Stomach smooth muscle (tissue), 2 donors: ENCODE measurements around the gene OTOG.

Experiments used
- H3K27ac ChIP-seq: one replicate; pipeline ENCODE4 v1.7.0; 2013; ENCODE audit warnings: mild to moderate bottlenecking, low read length, inconsistent platforms
- H3K27me3 ChIP-seq, 2 donors: one replicate each; pipeline ENCODE4 v1.7.0; 2013; ENCODE audit warnings: low read length in 2 of 2; ENCODE audit not compliant: insufficient read depth in 2 of 2, control insufficient read depth in 1 of 2
- H3K36me3 ChIP-seq, 2 donors: one replicate each; pipeline ENCODE4 v1.7.0; 2013; ENCODE audit warnings: low read length in 2 of 2; ENCODE audit not compliant: control insufficient read depth in 2 of 2, insufficient read depth in 2 of 2
- H3K4me1 ChIP-seq: one replicate; pipeline ENCODE4 v1.7.0; 2013; ENCODE audit warnings: low read length; ENCODE audit not compliant: control insufficient read depth, insufficient read depth
- H3K4me3 ChIP-seq, 2 donors: one replicate each; pipeline ENCODE4 v1.7.0; 2013; ENCODE audit warnings: low read length in 2 of 2
- H3K9ac ChIP-seq, 2 donors: one replicate each; pipeline ENCODE4 v1.7.0; 2013; ENCODE audit warnings: low read length in 2 of 2, mild to moderate bottlenecking in 1 of 2
- H3K9me3 ChIP-seq, 2 donors: one replicate each; pipeline ENCODE4 v1.7.0; 2013; ENCODE audit warnings: low read length in 2 of 2; ENCODE audit not compliant: control insufficient read depth in 2 of 2
- donor health status: healthy.
- donor health status: Pancreatic carcinoma.

The OTOG gene

DNA sequence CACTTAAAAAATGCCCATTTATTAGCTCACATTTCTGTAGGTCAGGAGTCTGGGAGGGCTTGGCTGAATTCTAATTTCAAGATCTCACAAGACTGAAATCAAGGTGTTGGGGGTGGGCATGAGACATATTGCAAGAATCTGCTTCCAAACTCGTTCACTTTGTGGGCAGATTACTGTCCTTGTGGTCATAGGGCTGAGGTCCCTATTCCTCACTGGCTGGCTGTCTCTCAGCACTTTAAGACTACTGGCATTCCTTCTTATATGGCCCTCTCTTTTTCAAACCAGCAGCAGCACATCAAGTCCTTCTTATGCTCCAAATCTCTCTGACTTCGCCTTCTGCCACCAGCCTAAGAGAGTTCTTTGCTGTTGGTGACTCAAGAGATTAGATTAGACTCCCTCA is 144.5 kb downstream of the OTOG start:
- Histone ChIP-seq H3K36me3 (no peaks in the 10 kb centered on the region), H3K4me3 (no peak overlapping the region), H3K9me3 (no peaks in the 10 kb centered on the region), H3K27ac (no peak overlapping the region), H3K27me3 (peaks cover 22 to 23% of the 10 kb centered on the region in 2 donors), H3K9ac (no peak overlapping the region), H3K4me1 (no peaks in the 10 kb centered on the region)

GRCh38 chr11:17691976-17692375 is 144.9 kb downstream of the OTOG start:
- Histone ChIP-seq H3K4me3 (no peak overlapping the region), H3K4me1 (no peaks in the 10 kb centered on the region), H3K27me3 (peaks cover 26% of the 10 kb centered on the region in 2 donors)

DNA sequence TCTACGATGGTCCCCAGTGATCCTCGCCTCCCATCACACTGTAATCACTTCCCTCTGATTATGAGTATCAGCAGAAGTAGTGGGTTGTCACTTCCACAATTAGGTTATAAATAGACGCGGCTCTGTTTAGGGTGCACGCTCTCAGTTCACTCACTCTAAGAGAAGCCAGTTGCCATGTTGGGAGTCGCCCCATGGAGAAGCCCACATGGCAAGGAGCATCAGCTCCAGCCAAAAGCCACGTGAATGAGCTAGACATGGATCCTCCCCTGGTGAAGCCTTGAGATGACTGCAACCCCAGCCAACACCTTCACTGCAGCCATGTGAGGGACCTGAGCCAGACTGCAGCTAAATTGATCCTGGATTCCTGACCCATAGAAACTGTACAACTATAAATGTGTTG is 145.9 kb downstream of the OTOG start:
- peaks cover 24 to 27% of the 10 kb centered on the region in 2 donors for H3K27me3 ChIP-seq

More at GRCh38 chr11:17691976-17692375, 144.9 kb downstream of the OTOG start:
- Histone ChIP-seq H3K36me3 (no peaks in the 10 kb centered on the region), H3K9me3 (no peaks in the 10 kb centered on the region), H3K9ac (no peak overlapping the region), H3K27ac (no peak overlapping the region)

GRCh38 chr11:17693531-17693930 is 146.5 kb downstream of the OTOG start:
- peaks cover 21 to 30% of the 10 kb centered on the region in 2 donors for H3K27me3 ChIP-seq
- no peaks in the 10 kb centered on the region for H3K36me3 ChIP-seq
- H3K27ac ChIP-seq = no peak overlapping the region
- H3K4me3 ChIP-seq = no peak overlapping the region
- H3K9me3 ChIP-seq = no peaks in the 10 kb centered on the region
- no peaks in the 10 kb centered on the region for H3K4me1 ChIP-seq
- H3K9ac ChIP-seq = no peak overlapping the region

More for the DNA sequence above, 145.9 kb downstream of the OTOG start:
- H3K4me1 ChIP-seq = no peaks in the 10 kb centered on the region
- no peaks in the 10 kb centered on the region for H3K36me3 ChIP-seq
- H3K4me3 ChIP-seq = no peak overlapping the region
- H3K27ac ChIP-seq = no peak overlapping the region
- H3K9me3 ChIP-seq = no peaks in the 10 kb centered on the region
- H3K9ac ChIP-seq = no peak overlapping the region

GRCh38 chr11:17694494-17695110 is 147.5 kb downstream of the OTOG start:
- Histone ChIP-seq H3K4me3 (no peak overlapping the region), H3K27me3 (peaks cover 24 to 30% of the 10 kb centered on the region in 2 donors), H3K9ac (no peak overlapping the region)

DNA sequence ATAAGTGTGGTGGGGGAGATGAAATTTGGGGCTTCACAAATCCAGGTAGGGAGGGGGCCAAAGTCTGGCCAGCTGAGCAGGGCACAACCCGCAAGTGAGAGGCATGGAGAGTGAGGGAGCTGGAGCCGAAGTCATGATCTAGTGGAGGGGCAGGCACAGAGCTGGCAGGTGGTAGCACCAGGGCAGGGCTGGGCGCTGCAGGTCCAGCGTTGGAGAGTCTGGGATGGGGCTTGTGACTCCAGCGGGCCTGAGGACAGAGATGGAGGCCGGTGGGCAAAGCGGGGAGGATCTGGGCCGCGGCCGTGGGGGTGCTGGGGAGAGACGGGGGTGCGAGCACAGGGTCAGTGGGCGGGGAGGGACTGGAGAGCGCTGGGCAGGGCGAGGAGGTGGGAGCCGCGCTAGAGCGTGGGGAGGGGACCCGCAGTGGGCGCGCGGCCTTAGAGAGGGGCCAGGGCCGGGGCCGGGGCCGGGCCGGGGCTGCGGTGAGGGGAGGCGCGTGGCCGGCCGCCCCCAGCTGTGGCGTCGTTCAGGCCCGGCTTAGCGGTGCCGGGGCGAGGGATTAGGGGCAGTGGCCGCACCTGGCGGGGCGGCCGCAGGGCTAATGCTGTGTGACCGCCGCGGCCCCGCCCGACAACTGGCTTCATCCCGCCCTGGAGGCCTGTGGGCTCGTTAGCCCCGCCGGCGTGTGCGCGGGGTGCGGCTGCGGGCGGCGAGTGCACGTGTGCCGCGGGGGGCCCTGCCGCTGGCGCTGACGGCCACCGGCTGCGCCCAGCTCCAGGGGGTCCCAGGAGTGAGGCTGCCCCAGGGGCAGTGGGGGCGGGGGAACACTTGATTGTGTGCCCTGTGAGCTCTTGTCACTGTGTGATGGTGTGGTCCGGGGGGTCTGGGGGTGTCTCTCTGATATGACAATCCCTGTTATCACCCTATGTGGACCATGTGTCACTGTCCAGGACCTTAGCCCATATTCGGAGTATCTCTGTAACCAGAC is 148.7 kb downstream of the OTOG start:
- H3K9ac ChIP-seq = no peak overlapping the region
- no peak overlapping the region for H3K27ac ChIP-seq
- peaks cover 24 to 30% of the 10 kb centered on the region in 2 donors for H3K27me3 ChIP-seq
- H3K4me3 ChIP-seq = no peak overlapping the region
- no peaks in the 10 kb centered on the region for H3K9me3 ChIP-seq
- no peaks in the 10 kb centered on the region for H3K4me1 ChIP-seq
- H3K36me3 ChIP-seq = no peaks in the 10 kb centered on the region

More at GRCh38 chr11:17694494-17695110, 147.5 kb downstream of the OTOG start:
- no peak overlapping the region for H3K27ac ChIP-seq
- H3K36me3 ChIP-seq = no peaks in the 10 kb centered on the region
- H3K4me1 ChIP-seq = no peaks in the 10 kb centered on the region
- no peaks in the 10 kb centered on the region for H3K9me3 ChIP-seq

GRCh38 chr11:17696741-17697140 is 149.7 kb downstream of the OTOG start:
- H3K36me3 ChIP-seq = no peaks in the 10 kb centered on the region
- H3K9me3 ChIP-seq = no peaks in the 10 kb centered on the region
- H3K27ac ChIP-seq = no peak overlapping the region
- H3K9ac ChIP-seq = no peak overlapping the region
- H3K27me3 ChIP-seq = peaks cover 24 to 30% of the 10 kb centered on the region in 2 donors
- no peaks in the 10 kb centered on the region for H3K4me1 ChIP-seq
- H3K4me3 ChIP-seq = no peak overlapping the region
